ENCODE data around the gene BSND. TPM values are rescaled to one million over a fixed set of nuclear protein-coding genes. Genes with fewer than 3 reads are reported as not detected.

Gene BSND
- not detected in 2 replicates for total RNA-seq (2014; rRNA removed; shearing (Covaris generic))

DNA sequence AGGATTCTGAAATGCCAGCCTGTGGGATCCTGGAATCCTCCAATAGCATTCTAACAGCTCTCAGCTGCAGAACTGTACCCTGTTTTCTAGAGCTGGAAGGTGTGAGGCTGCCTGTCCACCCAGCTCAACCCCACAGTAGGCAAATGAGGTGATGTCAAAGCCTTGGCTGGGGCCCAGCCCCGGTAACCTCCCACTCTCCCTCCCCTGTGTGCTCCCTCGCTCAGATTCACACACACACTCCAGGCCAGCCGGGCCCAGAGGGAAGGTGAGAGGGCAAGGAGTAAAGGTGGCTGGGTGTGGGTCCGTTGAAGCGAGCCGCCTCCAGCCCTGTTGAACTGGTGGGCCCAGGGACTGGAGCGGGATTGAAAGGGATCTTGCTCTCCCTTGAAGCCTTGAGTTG is at the start of gene BSND:
Gene BSND, plus strand, starts transcription at position 257 of the 400 bp plus-strand sequence. CDS start 254 bp downstream, outside the sequence.

DNA sequence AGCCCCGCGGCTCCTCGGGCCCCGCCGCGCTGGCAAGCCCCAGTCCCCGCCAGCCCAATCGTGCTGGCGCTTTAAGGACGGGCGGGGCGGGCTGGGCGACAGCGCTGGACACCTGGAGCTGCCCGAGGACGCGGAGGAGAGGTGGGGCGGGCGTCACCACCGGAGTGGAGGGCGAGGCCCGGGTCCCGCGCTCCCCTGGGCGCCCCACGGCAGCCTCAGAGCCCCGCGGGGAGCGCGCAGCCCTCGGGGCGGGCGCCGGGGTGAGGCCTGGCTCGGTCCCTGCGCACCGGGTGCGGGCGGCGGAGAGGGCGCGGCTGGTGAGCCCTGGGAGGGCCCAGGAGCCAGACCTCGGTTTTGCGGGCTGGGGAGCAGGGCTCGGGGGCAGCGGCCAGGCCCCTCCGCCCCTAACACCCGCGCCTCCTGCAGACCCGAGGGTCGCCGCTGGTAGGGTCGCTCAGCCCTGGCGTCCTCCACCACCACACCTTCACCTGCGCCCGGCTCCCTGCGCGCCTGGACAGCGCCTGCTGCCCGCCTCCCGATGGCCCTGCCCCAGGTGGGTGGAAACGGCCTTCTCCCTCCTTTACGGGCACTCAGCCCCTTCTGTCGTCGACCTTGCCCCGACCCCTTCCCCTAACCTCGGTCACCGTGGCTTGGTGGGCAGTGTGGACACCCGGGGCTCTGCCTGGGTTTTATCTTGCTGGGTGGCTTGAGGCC is 18.0 kb upstream of the BSND start, which contains the start of gene TMEM61:
Gene TMEM61, plus strand, starts transcription at position 101 of the 714 bp plus-strand sequence. Its CDS starts 438 bp downstream, at position 539.

DNA sequence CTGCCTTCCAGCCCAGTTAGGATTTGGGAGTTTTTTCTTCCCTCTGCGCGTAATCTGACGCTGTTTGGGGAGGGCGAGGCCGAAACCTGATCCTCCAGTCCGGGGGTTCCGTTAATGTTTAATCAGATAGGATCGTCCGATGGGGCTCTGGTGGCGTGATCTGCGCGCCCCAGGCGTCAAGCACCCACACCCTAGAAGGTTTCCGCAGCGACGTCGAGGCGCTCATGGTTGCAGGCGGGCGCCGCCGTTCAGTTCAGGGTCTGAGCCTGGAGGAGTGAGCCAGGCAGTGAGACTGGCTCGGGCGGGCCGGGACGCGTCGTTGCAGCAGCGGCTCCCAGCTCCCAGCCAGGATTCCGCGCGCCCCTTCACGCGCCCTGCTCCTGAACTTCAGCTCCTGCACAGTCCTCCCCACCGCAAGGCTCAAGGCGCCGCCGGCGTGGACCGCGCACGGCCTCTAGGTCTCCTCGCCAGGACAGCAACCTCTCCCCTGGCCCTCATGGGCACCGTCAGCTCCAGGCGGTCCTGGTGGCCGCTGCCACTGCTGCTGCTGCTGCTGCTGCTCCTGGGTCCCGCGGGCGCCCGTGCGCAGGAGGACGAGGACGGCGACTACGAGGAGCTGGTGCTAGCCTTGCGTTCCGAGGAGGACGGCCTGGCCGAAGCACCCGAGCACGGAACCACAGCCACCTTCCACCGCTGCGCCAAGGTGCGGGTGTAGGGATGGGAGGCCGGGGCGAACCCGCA is 40.8 kb downstream of the BSND start, which contains the start of gene PCSK9:
Gene PCSK9, plus strand, starts transcription at position 207 of the 741 bp plus-strand sequence. Its CDS starts 290 bp downstream, at position 497.

Other genes starting within 250 kb of the BSND start
- 3.8 and 5.1 TPM in 2 replicates for gene PARS2, start 234.4 kb upstream of the BSND start, total RNA-seq (2014; rRNA removed; shearing (Covaris generic))
- gene TTC22, start 197.6 kb upstream of the BSND start, total RNA-seq (2014; rRNA removed; shearing (Covaris generic)), result not detected in 2 replicates
- gene DHCR24, start 111.7 kb upstream of the BSND start, total RNA-seq (2014; rRNA removed; shearing (Covaris generic)), result 78.6 and 86.3 TPM in 2 replicates
- gene TMEM61, start 18.3 kb upstream of the BSND start, total RNA-seq (2014; rRNA removed; shearing (Covaris generic)), result 0.42 TPM in 1 of 2 replicates, not detected in the other
- gene PCSK9, start 40.6 kb downstream of the BSND start, total RNA-seq (2014; rRNA removed; shearing (Covaris generic)), result not detected in 2 replicates
- gene USP24, start 216.4 kb downstream of the BSND start, total RNA-seq (2014; rRNA removed; shearing (Covaris generic)), result 30.6 and 39.3 TPM in 2 replicates

Measured in A375 (cell line).